Esophagus muscularis mucosa (tissue), 4 donors: ENCODE results near the gene OR8G5. TPM values are rescaled to one million over a fixed set of nuclear protein-coding genes. Genes with fewer than 3 reads are reported as not detected.
"Not testable (repeated sequence)": the region's sequence is repeated elsewhere in the genome, so short reads cannot be mapped to it uniquely, and the experiment has no call there.

Experiments used
- DNase-seq: peaks from one replicate; pipeline ENCODE4 v3.0.0-alpha.2; 2017; ENCODE audit errors: extremely low spot score
- H3K27ac ChIP-seq, 4 donors: fragments of 200-600 bp; sonication (generic); replicated peaks in 1 of 4; 1 replicate in 3 of 4; 2 replicates in 1 of 4; pipeline ENCODE4 v1.5.1; 2016 to 2019; ENCODE audit warnings: mild to moderate bottlenecking in 1 of 4
- H3K27me3 ChIP-seq, 4 donors: fragments of 200-600 bp; sonication (generic); one replicate each; pipeline versions ENCODE4 v1.5.1 to v1.6.0; 2016 to 2019
- H3K36me3 ChIP-seq, 4 donors: fragments of 200-600 bp; sonication (generic); one replicate each; pipeline ENCODE4 v1.5.1; 2016 to 2019
- H3K4me1 ChIP-seq, 4 donors: fragments of 200-600 bp; sonication (generic); one replicate each; pipeline ENCODE4 v1.5.1; 2016 to 2019
- H3K4me3 ChIP-seq, 4 donors: fragments of 200-600 bp; sonication (generic); 1 replicate in 2 of 4; 2 replicates in 2 of 4; pipeline ENCODE4 v1.5.1; 2016 to 2019; ENCODE audit warnings: mild to moderate bottlenecking in 4 of 4, moderate library complexity in 1 of 4
- H3K9me3 ChIP-seq, 4 donors: fragments of 200-600 bp; sonication (generic); 1 replicate in 3 of 4; 2 replicates in 1 of 4; pipeline ENCODE4 v1.5.1; 2016 to 2019
- CTCF ChIP-seq, 3 experiments: fragments of 200-600 bp in 2 of 3; fragments of 450-650 bp in 1 of 3; sonication (generic) in 2 of 3; IDR thresholded peaks; one replicate each; pipeline ENCODE4 v1.5.1; 2017 to 2019; ENCODE audit warnings: antibody characterized with exemption in 3 of 3, mild to moderate bottlenecking in 2 of 3, moderate library complexity in 1 of 3
- EP300 ChIP-seq: sonication (generic); formaldehyde crosslinking; IDR thresholded peaks from one replicate; pipeline ENCODE4 v1.6.1; 2017; ENCODE audit warnings: antibody characterized with exemption
- POLR2A ChIP-seq: fragments of 450-650 bp; IDR thresholded peaks from one replicate; pipeline ENCODE4 v1.6.1; 2017; ENCODE audit warnings: antibody characterized with exemption, moderate library complexity, mild to moderate bottlenecking, low read depth
- POLR2AphosphoS5 ChIP-seq, 2 donors: sonication (generic); formaldehyde crosslinking; IDR thresholded peaks; one replicate each; pipeline ENCODE4 v1.6.1; 2017; ENCODE audit warnings: antibody characterized with exemption in 2 of 2
- WGBS: methylation state at CpG from one replicate; pipeline ENCODE4 v1.1.5; 2018; 5-methylcytosine and 5-hydroxymethylcytosine counted together
- intact Hi-C: fragments of 100-400 bp; cut with DNase I; formaldehyde crosslinking; loops from one replicate; pipeline ENCODE4 v1.15.1; 2023
- total RNA-seq, 4 donors: library from RNA; depleted of rRNA; stranded (reverse); fragments of >200 nt; gene quantifications; one replicate each; pipeline versions ENCODE4 v1.1.0 to v1.2.1, GENCODE V29; 2016

Gene OR8G5
- total RNA-seq, 4 donors from 2014 or later = 0.83 TPM; not detected in 3

GRCh38 chr11:124225471-124225870 is 30.7 kb upstream of the OR8G5 start:
- Histone ChIP-seq H3K4me3 (no peak overlapping the region), H3K27me3 (no peaks in the 10 kb centered on the region), H3K36me3 (no peaks in the 10 kb centered on the region), H3K9me3 (no peaks in the 10 kb centered on the region), H3K27ac (no peak overlapping the region), H3K4me1 (no peaks in the 10 kb centered on the region)
- WGBS = 94% methylated on average over 1 of the region's 1 CpG
- TF ChIP-seq EP300 (no peak), POLR2A (no peak), CTCF (IDR thresholded peaks at IDR 0.05) (no peak), POLR2AphosphoS5 (IDR thresholded peaks at IDR 0.05) (no peak)
- intact Hi-C loops = no loop called here
- DNase-seq = no peak

- no peak for DNase-seq
- intact Hi-C loops = no loop called here
- WGBS = 0% methylated on average over 1 of the region's 1 CpG
- Histone ChIP-seq H3K27me3 (no peaks in the 10 kb centered on the region), H3K36me3 (no peaks in the 10 kb centered on the region), H3K4me1 (no peaks in the 10 kb centered on the region), H3K9me3 (no peaks in the 10 kb centered on the region), H3K27ac (no peak overlapping the region), H3K4me3 (no peak overlapping the region)
- TF ChIP-seq POLR2A (no peak), POLR2AphosphoS5 (IDR thresholded peaks at IDR 0.05) (no peak), CTCF (IDR thresholded peaks at IDR 0.05) (no peak), EP300 (no peak)
Measured at GRCh38 chr11:124233376-124233775, 22.8 kb upstream of the OR8G5 start.

- TF ChIP-seq POLR2A (no peak), CTCF (IDR thresholded peaks at IDR 0.05) (no peak), EP300 (no peak), POLR2AphosphoS5 (IDR thresholded peaks at IDR 0.05) (no peak)
- no peaks in the 10 kb centered on the region for H3K27me3 ChIP-seq
- H3K9me3 ChIP-seq = no peaks in the 10 kb centered on the region
- no peaks in the 10 kb centered on the region for H3K4me1 ChIP-seq
- H3K36me3 ChIP-seq = no peaks in the 10 kb centered on the region
- intact Hi-C loops = no loop called here
- H3K27ac ChIP-seq = no peak overlapping the region
- WGBS = 47% methylated on average over 5 of the region's 5 CpGs
- no peak overlapping the region for H3K4me3 ChIP-seq
- DNase-seq = no peak
Measured at GRCh38 chr11:124238512-124238911, 17.7 kb upstream of the OR8G5 start.

- WGBS = 60% methylated on average over 3 of the region's 3 CpGs
- Histone ChIP-seq H3K27me3 (no peaks in the 10 kb centered on the region), H3K4me1 (no peaks in the 10 kb centered on the region), H3K27ac (no peak within 1 kb of the TSS), H3K9me3 (no peaks in the 10 kb centered on the region), H3K36me3 (no peaks in the 10 kb centered on the region), H3K4me3 (no peak within 1 kb of the TSS)
- no peak for DNase-seq
- intact Hi-C loops = no loop called here
- TF ChIP-seq CTCF (IDR thresholded peaks at IDR 0.05) = no peak
- TF ChIP-seq POLR2A = no peak
- no peak for TF ChIP-seq POLR2AphosphoS5 (IDR thresholded peaks at IDR 0.05)
- no peak for TF ChIP-seq EP300
Measured at GRCh38 chr11:124240621-124241397, 15.4 kb upstream of the OR8G5 start, which contains the start of gene OR8G1. Gene OR8G1, plus strand, starts transcription at chr11:124241095. Its CDS starts 8,581 bp downstream, at chr11:124249676.

- DNase-seq, H3K4me3 ChIP-seq, intact Hi-C loops, H3K4me1 ChIP-seq, H3K27me3 ChIP-seq, H3K9me3 ChIP-seq, H3K27ac ChIP-seq, H3K36me3 ChIP-seq: not testable (repeated sequence)
- WGBS = 53% methylated on average over 3 of the region's 3 CpGs
Measured at GRCh38 chr11:124249869-124250268, 6.3 kb upstream of the OR8G5 start.

GRCh38 chr11:124265041-124265440 is 8.9 kb downstream of the OR8G5 start:
- H3K36me3 ChIP-seq, H3K27ac ChIP-seq, H3K27me3 ChIP-seq, intact Hi-C loops, H3K4me3 ChIP-seq, H3K9me3 ChIP-seq, DNase-seq, H3K4me1 ChIP-seq: not testable (repeated sequence)
- WGBS = 57% methylated on average over 4 of the region's 4 CpGs

- intact Hi-C loops, DNase-seq, H3K27me3 ChIP-seq, H3K4me1 ChIP-seq, H3K27ac ChIP-seq, H3K4me3 ChIP-seq, H3K9me3 ChIP-seq, H3K36me3 ChIP-seq: not testable (repeated sequence)
- 72% methylated on average over 7 of the region's 7 CpGs for WGBS
Measured at GRCh38 chr11:124270886-124271285, 14.7 kb downstream of the OR8G5 start.
